COLO668 (cell line): ENCODE measurements around the gene CAPN8.

ENCODE experiments used
- DNase-seq: peaks from one replicate; lab custom pipeline; 2025; ENCODE audit not compliant: unreplicated experiment; lab: John Stamatoyannopoulos, UW

CAPN8 gene

DNA sequence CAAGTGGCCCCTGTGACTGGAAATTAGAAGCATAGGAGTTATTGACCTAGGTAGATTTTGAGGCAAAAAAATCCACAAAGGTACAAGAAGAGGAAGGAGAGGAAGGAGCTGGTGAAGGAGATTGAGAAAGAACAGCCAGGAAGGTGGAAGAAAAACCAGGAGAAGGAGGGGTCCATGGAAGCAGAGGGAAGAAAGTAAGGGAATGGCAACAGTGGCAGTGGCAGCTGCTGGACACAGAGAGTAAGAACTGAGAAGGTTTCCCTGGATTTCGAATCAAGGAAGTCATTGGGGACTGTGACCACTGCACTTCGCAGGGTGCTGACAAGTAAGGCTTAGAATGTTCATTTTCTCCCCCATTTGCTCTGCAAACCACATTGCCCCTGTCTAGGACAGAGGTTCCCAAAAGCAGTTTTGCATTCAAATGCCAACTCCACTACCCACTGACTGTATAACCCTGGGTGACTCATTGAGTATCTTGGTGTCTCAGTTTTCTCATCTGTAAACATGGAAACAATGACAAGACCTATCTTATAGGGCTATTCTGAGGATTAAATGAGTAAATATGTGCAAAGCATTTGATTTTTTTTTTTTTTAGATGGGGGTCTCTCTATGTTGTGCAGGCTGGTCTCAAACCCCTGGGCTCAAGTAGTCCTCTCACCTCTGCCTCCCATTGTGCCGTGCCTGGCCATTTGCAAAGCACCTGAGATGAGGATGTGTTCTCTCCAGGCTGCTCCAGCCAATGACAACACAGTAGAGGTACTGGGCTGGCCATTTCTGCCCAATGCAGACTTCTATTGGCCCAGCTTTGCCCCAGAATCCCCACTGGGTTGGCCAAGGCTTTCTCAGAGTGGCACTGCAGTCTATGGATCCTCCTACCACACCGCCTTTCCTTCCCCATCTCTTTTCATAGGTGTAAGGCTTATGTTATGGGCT, 37.5 kb upstream of the CAPN8 start:
- DNase-seq, result no peak

DNA sequence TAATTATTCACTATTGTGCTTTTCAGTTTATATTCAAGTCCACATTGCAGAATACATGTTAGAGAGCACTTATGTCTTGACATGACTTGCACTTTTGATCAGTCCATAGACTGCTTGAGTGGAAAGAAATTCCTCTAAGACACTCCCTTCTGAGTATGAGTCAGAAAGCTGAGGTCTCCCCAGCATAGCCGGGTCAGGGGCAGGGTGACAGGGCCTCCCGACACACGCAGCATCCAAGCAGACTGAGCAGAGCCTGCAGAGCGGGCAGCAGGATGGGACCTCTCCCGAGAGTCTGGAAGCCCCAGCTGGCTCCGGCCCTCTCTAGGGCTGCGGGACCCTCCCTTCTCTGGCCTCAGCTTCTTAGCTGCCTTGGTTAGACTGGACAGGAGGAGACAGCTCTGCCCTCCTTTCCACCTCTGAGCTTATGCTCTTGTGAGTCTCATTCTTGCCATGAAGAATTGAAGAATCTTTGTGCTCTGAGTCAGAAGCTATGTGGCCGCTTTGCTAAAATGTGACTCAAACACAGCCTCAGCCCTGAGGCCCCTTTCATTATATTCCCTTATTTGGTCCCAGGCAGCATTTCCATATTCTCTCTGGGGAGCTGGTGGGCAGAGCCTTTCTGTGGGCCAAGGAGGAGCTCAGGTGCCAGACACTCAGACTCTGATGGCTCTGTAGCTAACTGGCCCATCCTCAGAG, 35.6 kb upstream of the CAPN8 start:
- DNase-seq, result no peak

DNA sequence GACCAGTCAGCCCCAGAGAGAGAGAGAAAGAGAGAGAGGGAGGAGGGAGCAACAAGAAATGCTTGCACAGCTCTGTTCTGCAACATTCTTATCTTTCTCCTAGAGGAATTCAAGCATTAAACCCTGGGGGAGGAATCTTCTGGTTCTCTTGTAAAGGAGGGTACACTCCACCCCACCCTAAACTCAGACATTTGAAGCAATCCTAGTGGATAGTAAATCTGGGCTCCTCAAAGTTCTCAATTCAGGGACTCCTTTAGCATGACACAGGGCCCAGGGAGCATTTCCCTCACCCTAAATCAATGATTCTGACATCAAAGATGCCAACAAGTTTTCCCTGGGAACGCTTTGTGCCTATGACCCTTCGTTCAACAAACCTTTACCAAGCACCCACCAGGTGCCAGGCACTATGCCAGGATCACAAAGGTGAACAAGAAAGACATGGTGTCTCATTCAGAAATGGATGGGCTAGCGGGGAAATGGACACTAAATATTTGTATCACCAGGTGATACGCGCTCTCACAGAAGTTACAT, 35.0 kb upstream of the CAPN8 start:
- DNase-seq, result no peak

DNA sequence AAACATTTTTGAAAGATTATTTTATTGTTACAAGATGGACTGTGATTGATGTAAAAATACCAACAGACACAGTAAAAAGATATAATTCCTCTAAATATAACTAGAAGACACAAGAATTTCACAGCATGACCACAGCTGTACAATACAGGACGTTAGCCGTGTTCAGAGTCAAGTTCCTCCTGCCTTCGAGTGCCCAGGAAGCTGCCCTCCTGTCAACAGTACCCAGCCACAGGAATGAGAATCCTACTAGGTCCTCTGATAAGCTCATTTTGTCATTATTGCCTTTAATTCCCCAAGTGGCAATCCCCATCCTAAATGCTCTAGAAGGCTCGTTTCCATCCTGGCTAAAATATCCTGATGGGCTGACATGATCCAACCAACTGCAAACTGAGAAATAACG, 30.4 kb upstream of the CAPN8 start:
- no peak for DNase-seq

DNA sequence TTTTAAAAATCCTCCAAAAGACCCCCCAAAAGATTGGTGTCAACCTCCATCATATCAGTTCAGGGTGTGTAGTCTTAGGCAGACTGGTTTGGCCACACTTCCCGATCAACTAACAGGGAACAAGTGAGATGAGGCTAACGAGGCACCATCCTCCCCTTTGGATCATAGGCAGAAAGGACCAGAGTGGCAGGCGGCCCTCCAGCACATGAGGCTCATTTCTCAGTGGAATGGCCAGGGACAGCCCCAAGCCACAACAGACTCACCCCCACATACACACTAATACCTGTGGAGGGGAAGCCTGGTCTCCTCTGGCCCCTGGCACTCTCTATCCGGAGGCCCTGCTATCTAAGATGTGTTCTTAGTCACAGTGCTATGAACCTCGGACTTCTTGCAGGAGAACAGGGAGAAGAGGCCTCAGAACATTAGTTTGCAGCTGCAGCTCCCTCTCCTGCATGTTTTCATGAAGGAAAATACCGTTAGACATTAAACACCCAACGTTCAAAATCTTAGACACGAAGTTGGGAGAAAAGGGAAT, 29.6 kb upstream of the CAPN8 start:
- DNase-seq, result no peak

DNA sequence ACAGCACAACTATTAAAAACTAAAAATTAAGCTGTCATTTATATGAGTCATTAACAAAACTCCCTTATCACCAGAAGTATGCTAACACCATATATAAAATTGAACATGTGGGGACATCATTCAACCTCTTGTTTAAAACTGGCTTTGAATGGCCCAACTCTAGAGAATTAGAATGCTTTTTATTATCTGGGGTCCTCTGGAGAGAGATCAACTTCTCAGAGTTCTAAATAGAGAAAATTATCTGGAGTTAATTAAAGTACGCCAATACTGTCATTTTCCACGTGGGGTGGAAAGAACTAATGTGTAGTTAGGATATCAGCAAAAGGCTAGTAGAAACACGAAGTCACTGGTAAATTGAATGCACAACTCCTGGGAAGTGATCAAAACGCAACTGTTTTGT, 25.6 kb upstream of the CAPN8 start:
- no peak for DNase-seq

DNA sequence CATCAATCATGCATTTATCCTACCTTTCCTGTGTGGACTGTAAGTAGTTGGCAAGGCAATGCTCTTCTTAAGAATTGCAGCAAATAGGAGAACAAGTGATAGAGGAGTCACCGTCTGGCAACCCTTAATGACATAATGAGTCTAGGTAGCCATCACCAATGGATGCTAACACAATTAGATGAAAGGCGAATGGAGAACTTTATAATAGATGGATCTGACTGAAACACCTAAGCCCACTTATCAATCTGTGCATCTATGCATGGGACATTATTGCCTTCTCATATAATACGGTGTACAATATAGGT, 18.9 kb upstream of the CAPN8 start:
- no peak for DNase-seq

DNA sequence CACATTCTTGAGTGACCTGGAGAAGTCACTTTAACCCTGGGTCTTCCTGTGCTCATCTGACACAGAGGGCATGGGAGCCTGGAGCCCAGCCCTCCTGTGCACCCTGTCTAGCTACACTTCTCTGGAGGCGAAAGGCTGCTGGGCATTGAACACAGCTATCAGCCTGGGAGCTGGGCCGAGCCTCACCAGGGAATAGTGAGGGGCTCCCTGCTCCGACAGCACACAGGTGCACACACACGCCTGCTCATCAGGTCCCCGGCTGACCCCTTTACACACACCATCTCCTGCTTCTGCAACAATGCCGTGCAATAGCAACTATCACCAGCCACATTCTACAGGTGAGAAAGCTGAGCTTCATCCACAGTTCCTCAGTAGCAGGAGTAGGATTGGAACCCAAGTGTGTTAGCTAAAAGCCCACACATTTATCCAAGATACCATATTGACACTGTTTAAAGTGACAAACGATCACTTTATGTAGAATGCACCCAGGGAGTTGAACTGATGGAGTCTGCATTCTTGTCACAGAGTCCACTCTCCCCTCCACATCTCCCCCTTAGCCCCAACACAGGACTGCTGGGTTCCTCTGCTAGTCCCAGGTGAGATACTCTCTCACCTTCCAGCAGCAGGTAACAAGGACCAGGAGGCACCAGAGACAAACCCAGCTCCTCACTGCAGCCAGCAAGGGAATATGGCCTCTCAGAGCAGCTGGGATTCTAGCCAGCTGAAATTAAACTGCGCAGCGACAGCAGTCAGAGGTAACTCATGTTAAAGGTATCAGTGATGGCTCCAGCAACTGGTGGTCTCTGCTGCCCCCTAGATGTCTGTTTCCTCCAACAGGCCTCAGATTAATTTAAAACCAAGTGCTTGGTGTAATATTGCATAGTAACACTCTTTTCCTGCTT, 18.3 kb upstream of the CAPN8 start:
- peak; percentile 72 for DNase-seq

DNA sequence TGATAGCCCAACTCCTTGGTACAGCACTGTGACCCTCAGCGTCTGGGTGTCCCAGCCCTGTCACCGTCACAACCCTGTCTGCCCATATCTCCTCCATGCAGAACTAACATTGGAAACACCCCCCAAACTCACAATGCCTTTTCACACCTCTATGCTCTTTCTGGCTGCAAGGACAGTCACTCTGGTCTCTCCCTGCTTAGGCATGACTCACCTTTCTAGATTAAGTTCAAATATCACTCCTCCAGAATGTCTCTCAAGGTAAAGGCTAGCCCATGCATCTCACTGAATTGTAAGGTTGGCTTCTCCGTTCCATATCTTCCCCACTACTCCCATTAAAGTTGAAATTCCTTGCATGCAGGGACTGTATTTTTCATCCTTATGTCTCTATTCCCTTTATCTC, 17.0 kb upstream of the CAPN8 start:
- DNase-seq, result no peak

DNA sequence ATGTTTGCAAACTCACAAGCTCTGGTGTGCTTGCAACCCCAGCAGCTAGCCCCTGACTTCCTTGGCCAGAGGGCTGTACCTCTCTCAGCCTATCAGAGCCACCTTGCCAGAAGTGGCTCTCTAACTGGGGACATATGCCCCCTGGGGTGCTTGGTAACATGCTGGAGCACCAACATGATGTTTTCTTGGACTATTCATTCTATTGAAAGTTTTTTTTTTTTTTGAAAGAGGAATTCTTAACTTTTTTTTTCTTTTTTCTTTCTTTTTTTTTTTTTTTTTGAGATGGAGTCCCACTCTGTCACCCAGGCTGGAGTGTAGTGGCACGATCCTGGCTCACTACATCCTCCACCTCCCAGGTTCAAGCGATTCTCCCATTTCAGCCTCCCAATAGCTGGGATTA, 14.7 kb upstream of the CAPN8 start:
- no peak for DNase-seq

DNA sequence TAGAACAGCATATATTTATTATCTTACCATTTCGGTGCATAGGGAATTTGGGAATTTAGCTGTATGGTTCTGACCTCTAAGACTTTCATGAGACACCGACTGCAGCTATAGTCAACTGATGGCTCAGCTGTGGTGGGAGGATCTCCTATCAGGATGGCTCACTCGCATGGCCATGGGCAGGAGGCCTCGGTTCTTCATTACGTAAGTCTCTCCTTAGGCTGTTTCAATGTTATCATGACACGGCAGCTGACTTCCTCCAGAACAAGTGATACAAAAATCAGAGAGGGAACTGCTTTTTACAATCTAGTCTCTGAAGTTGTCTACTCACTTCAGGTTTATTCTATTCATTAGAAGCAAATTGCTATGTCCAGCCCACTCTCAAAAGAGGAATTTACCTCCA, 13.3 kb upstream of the CAPN8 start:
- no peak for DNase-seq

DNA sequence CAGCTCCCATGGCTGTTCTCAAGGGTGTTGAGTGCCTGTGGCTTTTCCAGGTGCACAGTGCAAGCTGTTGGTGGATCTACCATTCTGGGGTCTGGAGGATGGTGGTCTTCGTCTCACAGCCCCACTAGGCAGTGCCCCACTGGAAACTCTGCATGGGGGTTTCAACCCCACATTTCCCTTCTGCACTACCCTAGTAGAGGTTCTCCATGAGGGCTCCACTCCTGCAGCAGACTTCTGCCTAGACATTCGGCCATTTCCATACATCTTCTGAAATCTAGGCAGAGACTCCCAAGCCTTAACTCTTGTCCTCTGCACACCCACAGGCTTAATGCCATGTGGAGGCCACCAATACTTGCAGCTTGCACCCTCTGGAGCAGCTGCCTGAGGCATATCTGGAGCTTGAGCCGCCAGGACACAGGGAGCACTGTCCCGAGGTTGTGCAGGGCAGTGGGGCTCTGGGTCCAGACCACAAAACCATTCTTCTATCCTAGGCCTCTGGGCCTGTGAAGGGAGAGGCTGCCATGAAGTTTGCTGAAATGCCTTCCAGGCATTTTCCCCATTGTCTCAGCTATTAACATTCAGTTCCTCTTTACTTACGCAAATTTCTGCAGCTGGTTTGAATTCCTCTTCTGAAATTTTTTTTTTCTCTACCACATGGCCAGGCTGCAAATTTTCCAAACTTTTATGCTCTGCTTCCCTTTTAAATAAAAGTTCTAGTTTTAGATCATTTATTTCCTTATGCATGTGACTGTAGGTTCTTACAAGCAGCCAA, 8.8 kb upstream of the CAPN8 start:
- DNase-seq, result no peak

DNA sequence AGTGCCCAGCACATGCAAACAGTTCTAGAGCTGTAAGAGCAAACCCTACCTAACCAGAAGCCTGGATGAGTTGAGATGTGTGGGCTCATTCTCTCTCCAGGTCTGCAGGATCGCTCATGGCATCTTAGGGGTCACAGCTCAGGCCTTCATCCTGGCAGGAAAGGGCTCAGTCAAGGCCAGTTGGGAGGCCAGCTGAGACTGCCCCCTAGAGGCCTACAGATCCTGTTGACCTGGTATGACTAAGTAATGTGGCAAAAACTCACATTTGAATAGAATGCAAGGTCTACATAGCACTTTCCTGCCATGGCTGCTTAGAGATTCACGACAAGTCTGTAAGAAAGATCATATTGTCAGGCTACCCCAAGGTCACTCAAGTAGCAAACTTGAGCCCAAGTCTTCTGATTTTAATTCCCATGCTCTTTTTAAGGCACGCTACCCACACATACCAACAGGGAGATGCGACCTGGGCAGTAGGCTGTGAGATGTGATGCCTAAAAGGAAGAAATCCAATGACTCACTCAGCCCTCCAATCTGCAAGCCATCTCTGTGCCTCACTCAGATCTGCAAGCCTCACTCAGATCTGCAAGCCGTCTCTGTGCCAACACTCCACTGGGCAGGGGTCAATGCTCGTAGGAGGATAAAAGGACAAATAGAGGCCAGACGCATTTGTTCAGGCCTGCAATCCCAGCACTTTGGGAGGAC, 5.1 kb upstream of the CAPN8 start:
- DNase-seq, result peak; percentile 30

DNA sequence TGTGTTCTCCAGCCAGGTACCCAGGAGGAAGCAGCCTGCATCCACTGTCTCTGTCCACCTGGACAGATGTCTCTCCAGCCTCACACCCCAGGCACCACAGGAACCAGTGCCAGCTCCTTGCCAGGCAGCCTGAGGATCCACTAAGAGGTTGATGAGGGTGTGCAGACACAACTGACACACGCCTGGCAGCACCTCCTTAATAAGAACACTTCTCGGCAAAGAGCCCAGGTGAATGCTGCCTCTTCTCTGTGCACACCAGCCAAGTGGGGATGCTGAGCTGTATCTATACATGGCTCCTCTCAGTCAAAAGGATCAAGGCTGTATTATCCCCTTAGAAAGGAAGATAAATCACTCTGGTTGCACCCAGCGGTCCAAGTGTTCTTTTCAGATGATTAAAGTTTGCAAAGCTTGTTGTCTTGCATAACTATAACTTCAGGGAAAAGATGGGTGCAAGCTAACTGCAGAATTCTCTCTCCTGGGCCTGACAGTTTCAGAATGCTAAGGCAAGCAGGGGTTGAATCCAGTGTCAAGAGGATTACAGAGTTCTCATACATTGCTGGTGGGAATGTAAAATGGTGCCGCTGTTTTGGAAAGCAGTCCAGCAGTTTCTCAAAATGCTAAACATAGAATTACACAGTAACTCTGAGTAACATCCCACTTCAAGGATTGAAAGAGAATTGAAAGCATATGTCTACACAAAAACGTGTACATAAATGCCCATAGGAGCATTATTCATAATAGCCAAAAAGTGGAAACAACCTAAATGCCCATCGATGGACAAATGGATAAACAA, 3.7 kb upstream of the CAPN8 start:
- no peak for DNase-seq

DNA sequence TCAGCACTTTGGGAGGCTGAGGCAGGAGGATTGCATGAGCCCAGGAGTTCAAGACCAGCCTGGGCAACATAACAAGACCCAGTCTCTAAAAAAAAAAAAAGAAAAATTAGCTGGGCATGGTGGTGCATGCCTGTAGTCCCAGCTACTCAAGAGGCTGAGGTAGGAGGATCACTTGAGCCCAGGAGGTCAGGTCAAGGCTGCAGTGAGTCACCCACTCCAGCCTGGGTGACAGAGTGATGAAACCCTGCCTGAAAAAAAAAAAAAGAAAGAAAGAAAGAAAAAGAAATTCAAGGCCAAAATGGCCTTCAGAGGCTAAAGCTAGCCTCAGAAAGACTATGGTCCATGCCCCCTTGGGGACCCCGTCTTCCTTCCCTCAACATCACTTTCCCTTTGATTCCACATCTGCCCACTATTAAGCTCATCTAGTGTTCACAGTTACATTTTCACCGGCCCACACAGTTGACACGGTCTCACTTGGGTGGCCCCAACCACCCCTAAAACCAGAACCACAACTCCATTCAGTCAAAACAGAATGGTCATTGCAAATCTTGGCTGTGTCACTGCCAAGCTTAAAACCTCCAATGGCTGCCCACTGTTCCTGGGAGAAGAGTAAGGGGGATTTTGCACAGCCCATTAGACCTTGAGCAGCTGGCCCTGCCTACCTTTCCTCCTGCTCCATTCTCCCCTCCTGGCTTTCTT, 2.1 kb upstream of the CAPN8 start:
- DNase-seq, result no peak

DNA sequence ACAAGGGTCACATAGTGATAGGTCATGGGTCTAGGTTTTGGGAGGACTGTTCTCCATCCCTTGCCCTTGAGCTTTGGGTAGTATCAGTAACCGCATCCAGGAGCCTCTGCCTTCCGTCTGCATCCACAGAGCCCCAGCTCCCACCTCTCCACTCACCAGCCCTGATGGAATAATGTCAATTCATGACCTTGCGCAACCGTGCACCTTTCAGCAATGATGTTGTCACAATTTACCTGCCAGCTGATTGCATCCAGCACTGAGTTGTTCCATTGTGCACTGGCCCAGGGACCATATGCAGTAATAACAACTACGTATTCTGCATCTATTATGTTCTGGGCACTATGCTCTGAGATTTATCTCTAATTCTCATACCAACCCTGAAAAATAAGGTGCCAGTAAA, 1.4 kb downstream of the CAPN8 start:
- DNase-seq, result no peak

DNA sequence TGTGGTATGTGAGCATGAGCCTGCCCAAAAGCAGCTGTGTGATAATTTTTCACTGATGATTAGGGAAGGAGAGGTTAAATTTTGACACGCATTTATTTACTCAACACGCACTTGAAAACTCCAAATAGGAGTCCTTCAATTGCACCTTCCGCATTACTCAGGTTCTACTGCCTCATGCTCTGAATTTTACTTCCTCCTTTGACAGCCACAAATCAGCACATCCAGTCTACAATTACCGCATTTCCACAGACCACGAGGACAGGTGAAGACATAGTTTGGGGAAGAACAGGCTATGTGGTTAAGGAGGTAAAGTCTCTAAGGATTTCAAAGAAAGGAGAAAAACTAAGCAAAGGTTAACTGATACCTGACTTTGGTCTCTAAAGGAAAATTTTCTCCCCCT, 2.6 kb downstream of the CAPN8 start:
- DNase-seq, result no peak

DNA sequence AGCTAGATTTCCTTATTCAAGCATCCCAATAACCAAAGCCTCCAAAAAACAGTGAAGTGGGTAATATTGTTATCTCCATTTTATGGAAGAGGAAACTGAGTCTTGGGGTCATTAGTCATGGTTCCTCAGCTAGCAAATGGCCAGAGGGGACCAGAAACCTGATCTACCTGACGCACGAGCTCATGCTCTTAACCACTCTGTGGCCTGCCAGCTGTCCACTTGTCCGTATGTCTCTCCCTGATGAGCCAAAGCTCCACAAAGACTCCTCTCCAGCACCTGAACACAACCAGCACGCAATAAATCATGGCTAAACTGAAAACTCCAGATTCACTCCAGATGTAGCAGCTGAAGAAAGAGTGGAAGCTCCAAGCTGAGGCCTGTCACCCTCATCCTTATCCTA, 5.8 kb downstream of the CAPN8 start:
- peak; percentile 37 for DNase-seq
